H1 (cell line): ENCODE data around the gene PAOX. TPM values are rescaled to one million over a fixed set of nuclear protein-coding genes. Genes with fewer than 3 reads are reported as not detected.

Source experiments
- CTCF ChIA-PET: fragments of 300-600 bp; sonication (Branson Sonifier 250); formaldehyde crosslinking; loops from one replicate; lab custom pipeline; 2021; ENCODE audit not compliant: partially characterized antibody; lab: Charles Lee
- POLR2A ChIA-PET: fragments of 300-600 bp; sonication (Branson Sonifier 250); formaldehyde crosslinking; loops from one replicate; lab custom pipeline; 2021; ENCODE audit warnings: inconsistent platforms; ENCODE audit not compliant: partially characterized antibody; lab: Charles Lee
- DNase-seq, 2 experiments: peaks; one replicate each; pipeline versions ENCODE4 v3.0.0 to v3.0.0-alpha.2; 2010 to 2022; ENCODE audit warnings: low spot score in 2 of 2, low read depth in 1 of 2, mixed read lengths in 1 of 2
- FAIRE-seq: peaks from 2 replicates; lab custom pipeline; 2011; peaks lifted over from hg19 to GRCh38; lab: Jason Lieb, UNC
- H2AFZ ChIP-seq: 2 replicates; pipeline ENCODE4 v1.8.1; 2012; ENCODE audit warnings: low read length, inconsistent platforms
- H2AK5ac ChIP-seq: 2 replicates; pipeline ENCODE4 v1.6.1; 2013; ENCODE audit warnings: low read depth, low read length
- H2BK120ac ChIP-seq: replicated peaks from 2 replicates; pipeline ENCODE3; 2013; ENCODE audit warnings: low read depth, low read length, inconsistent platforms
- H2BK12ac ChIP-seq: 2 replicates; pipeline ENCODE4 v1.6.1; 2013; ENCODE audit warnings: low read depth, low read length
- H2BK15ac ChIP-seq: 2 replicates; pipeline ENCODE4 v1.6.1; 2013; ENCODE audit warnings: low read length
- H2BK20ac ChIP-seq: 2 replicates; pipeline ENCODE4 v1.6.1; 2013; ENCODE audit warnings: low read length
- H2BK5ac ChIP-seq: 2 replicates; pipeline ENCODE4 v1.6.1; 2013; ENCODE audit warnings: low read depth, low read length
- H3K14ac ChIP-seq: 2 replicates; pipeline ENCODE4 v1.6.1; 2013; ENCODE audit warnings: inconsistent platforms; ENCODE audit not compliant: insufficient read length
- H3K18ac ChIP-seq: 2 replicates; pipeline ENCODE4 v1.6.1; 2013; ENCODE audit warnings: low read length; ENCODE audit errors: extremely low read depth
- H3K23ac ChIP-seq: 2 replicates; pipeline ENCODE4 v1.6.1; 2013; ENCODE audit warnings: inconsistent platforms; ENCODE audit not compliant: insufficient read length
- H3K23me2 ChIP-seq: 2 replicates; pipeline ENCODE4 v1.6.1; 2013; ENCODE audit warnings: low read depth, low read length
- H3K27ac ChIP-seq: 2 replicates; pipeline ENCODE4 v1.6.1; 2011; ENCODE audit warnings: low read depth, low read length, inconsistent platforms
- H3K27me3 ChIP-seq, 4 experiments: replicated peaks in 1 of 4; 1 replicate in 1 of 4; 2 replicates in 3 of 4; pipeline versions ENCODE4 v1.6.1 to v1.8.1; 2011 to 2013; ENCODE audit warnings: low read length in 3 of 4, mild to moderate bottlenecking in 3 of 4, inconsistent platforms in 2 of 4, mixed read lengths in 2 of 4, moderate library complexity in 1 of 4; ENCODE audit not compliant: control insufficient read depth in 3 of 4, insufficient read depth in 3 of 4; ENCODE audit errors: extremely low read depth in 1 of 4
- H3K36me3 ChIP-seq, 4 experiments: 2 replicates each; pipeline versions ENCODE4 v1.6.1 to v1.8.1; 2011 to 2013; ENCODE audit warnings: mild to moderate bottlenecking in 4 of 4, low read length in 3 of 4, moderate library complexity in 2 of 4, control low read depth in 1 of 4, inconsistent platforms in 1 of 4; ENCODE audit not compliant: insufficient read depth in 4 of 4, control insufficient read depth in 2 of 4
- H3K4ac ChIP-seq: replicated peaks from 2 replicates; pipeline ENCODE3; 2013; ENCODE audit warnings: low read length, low read depth, mixed read lengths, inconsistent platforms; ENCODE audit not compliant: insufficient read length
- H3K4me1 ChIP-seq, 4 experiments: replicated peaks in 1 of 4; 1 replicate in 1 of 4; 2 replicates in 3 of 4; pipeline versions ENCODE4 v1.6.1 to v1.8.1; 2011 to 2013; ENCODE audit warnings: low read length in 3 of 4, inconsistent platforms in 2 of 4, mixed read lengths in 1 of 4; ENCODE audit not compliant: insufficient read depth in 4 of 4, control insufficient read depth in 3 of 4
- H3K4me2 ChIP-seq, 2 experiments: 2 replicates each; pipeline versions ENCODE4 v1.6.1 to v1.8.1; 2011 to 2013; ENCODE audit warnings: low read depth in 2 of 2, low read length in 2 of 2, control low read depth in 1 of 2, inconsistent platforms in 1 of 2, mild to moderate bottlenecking in 1 of 2; ENCODE audit not compliant: insufficient read depth in 1 of 2
- H3K4me3 ChIP-seq, 4 experiments: fragments of 200-600, 300-600 bp in 1 of 4; sonication (generic), shearing (Covaris generic), sonication (Bioruptor Twin) in 1 of 4; 2 replicates each; pipeline versions ENCODE4 v1.5.1 to v1.8.1; 2011 to 2016; ENCODE audit warnings: low read length in 4 of 4, low read depth in 3 of 4, control low read depth in 2 of 4, inconsistent platforms in 2 of 4, mild to moderate bottlenecking in 2 of 4, mixed read lengths in 1 of 4, moderate library complexity in 1 of 4; ENCODE audit not compliant: insufficient read depth in 2 of 4; ENCODE audit errors: extremely low read depth in 1 of 4
- H3K56ac ChIP-seq: replicated peaks from 2 replicates; pipeline ENCODE3; 2013; ENCODE audit warnings: low read depth, mild to moderate bottlenecking, mixed read lengths, low read length, inconsistent platforms; ENCODE audit not compliant: insufficient read length
- H3K79me1 ChIP-seq: 2 replicates; pipeline ENCODE4 v1.6.1; 2013; ENCODE audit warnings: low read depth, low read length, control low read depth
- H3K79me2 ChIP-seq, 2 experiments: 2 replicates each; pipeline versions ENCODE4 v1.6.1 to v1.8.1; 2012 to 2013; ENCODE audit warnings: low read length in 2 of 2, mild to moderate bottlenecking in 2 of 2, inconsistent platforms in 1 of 2; ENCODE audit not compliant: insufficient read depth in 2 of 2, control insufficient read depth in 1 of 2
- H3K9ac ChIP-seq, 4 experiments: replicated peaks in 1 of 4; 1 replicate in 1 of 4; 2 replicates in 3 of 4; pipeline versions ENCODE4 v1.6.1 to v1.8.1; 2011 to 2013; ENCODE audit warnings: low read depth in 3 of 4, low read length in 3 of 4, control low read depth in 2 of 4, mild to moderate bottlenecking in 2 of 4, moderate library complexity in 2 of 4, inconsistent platforms in 1 of 4; ENCODE audit errors: extremely low read depth in 1 of 4
- H3K9me3 ChIP-seq, 2 experiments: 2 replicates each; pipeline versions ENCODE4 v1.6.1 to v1.8.1; 2012 to 2013; ENCODE audit warnings: mild to moderate bottlenecking in 2 of 2, moderate library complexity in 2 of 2, control low read depth in 1 of 2, inconsistent platforms in 1 of 2, low read depth in 1 of 2, low read length in 1 of 2, mixed read lengths in 1 of 2; ENCODE audit not compliant: insufficient read depth in 2 of 2
- H4K20me1 ChIP-seq, 2 experiments: replicated peaks in 1 of 2; 2 replicates each; pipeline versions ENCODE3 to v1.8.1; 2011 to 2013; ENCODE audit warnings: inconsistent platforms in 2 of 2, low read length in 2 of 2, mild to moderate bottlenecking in 1 of 2; ENCODE audit not compliant: insufficient read depth in 2 of 2, control insufficient read depth in 1 of 2
- H4K5ac ChIP-seq: 2 replicates; pipeline ENCODE4 v1.6.1; 2013; ENCODE audit warnings: low read length, low read depth, mixed read lengths, inconsistent platforms; ENCODE audit not compliant: insufficient read length
- H4K8ac ChIP-seq: 2 replicates; pipeline ENCODE4 v1.8.0; 2013; ENCODE audit warnings: mild to moderate bottlenecking, moderate library complexity, low read length, inconsistent platforms; ENCODE audit not compliant: insufficient read depth; ENCODE audit errors: extremely low read depth
- H4K91ac ChIP-seq: replicated peaks from 2 replicates; pipeline ENCODE3; 2013; ENCODE audit warnings: low read length, mixed read lengths, inconsistent platforms; ENCODE audit not compliant: insufficient read length
- EZH2 ChIP-seq: fragments of 200-600 bp; sonication (generic); IDR thresholded peaks from 2 replicates; pipeline ENCODE4 v1.7.1; 2012; ENCODE audit warnings: low read depth, mild to moderate bottlenecking, moderate library complexity, low read length, inconsistent platforms; ENCODE audit not compliant: severe bottlenecking
- NRF1 ChIP-seq: IDR thresholded peaks from 2 replicates; pipeline ENCODE4 v1.6.1; 2011; ENCODE audit warnings: mild to moderate bottlenecking, low read depth, low read length, improper control_type of control experiment
- SUZ12 ChIP-seq: fragments of 200-600 bp; sonication (generic); IDR thresholded peaks from 2 replicates; pipeline ENCODE4 v1.6.1; 2012; ENCODE audit warnings: mild to moderate bottlenecking, inconsistent platforms, low read length, moderate library complexity, mixed read lengths
- TBP ChIP-seq: IDR thresholded peaks from 2 replicates; pipeline ENCODE4 v1.6.1; 2011; ENCODE audit warnings: low read depth, low read length, improper control_type of control experiment
- WGBS, 2 experiments: shearing (Covaris generic) in 1 of 2; methylation state at CpG; one replicate each; pipeline versions ENCODE4 v1.1.6 to v1.1.7; 2013 to 2015; ENCODE audit warnings: low lambda C conversion rate in 2 of 2, mixed read lengths in 2 of 2, inconsistent platforms in 1 of 2, low coverage in 1 of 2, missing lambda C conversion rate in 1 of 2; ENCODE audit not compliant: insufficient replicate concordance in 2 of 2, insufficient coverage in 1 of 2, insufficient read length in 1 of 2; ENCODE audit errors: extremely low coverage in 1 of 2, missing lambda C conversion rate in 1 of 2; 5-methylcytosine and 5-hydroxymethylcytosine counted together
- polyA plus RNA-seq, 7 experiments: library from polyadenylated mRNA; depleted of rRNA in 3 of 7; stranded (reverse) in 5 of 7; unstranded in 2 of 7; fragments of >200 nt in 5 of 7; fragments of 200-250 nt in 2 of 7; gene quantifications; 1 replicate in 5 of 7; 2 replicates in 1 of 7; 4 replicates in 1 of 7; pipeline versions ENCODE4 v1.2.1 to v1.2.3, GENCODE V29; 2011 to 2013; ENCODE audit warnings: missing spikeins in 2 of 7, mixed read lengths in 2 of 7
- total RNA-seq: library from RNA; stranded (reverse); fragmentation: NEBNext Ultra II Directional; extraction: Animal tissue kit (Norgen Biotek cat#: 25700); gene quantifications from 2 replicates; pipeline ENCODE4 v1.2.1, GENCODE V29; 2021
- TF ChIP-seq, protein P1 (sequence below): IDR thresholded peaks from 2 replicates; pipeline ENCODE4 v1.6.1; 2012; ENCODE audit warnings: inconsistent platforms

PAOX gene
- total and polyA plus RNA-seq, 2 of the 8 experiments (the other 6 are each of a cell fraction or from before 2014, with no cell fraction given): 3.7 to 4.3 TPM

DNA sequence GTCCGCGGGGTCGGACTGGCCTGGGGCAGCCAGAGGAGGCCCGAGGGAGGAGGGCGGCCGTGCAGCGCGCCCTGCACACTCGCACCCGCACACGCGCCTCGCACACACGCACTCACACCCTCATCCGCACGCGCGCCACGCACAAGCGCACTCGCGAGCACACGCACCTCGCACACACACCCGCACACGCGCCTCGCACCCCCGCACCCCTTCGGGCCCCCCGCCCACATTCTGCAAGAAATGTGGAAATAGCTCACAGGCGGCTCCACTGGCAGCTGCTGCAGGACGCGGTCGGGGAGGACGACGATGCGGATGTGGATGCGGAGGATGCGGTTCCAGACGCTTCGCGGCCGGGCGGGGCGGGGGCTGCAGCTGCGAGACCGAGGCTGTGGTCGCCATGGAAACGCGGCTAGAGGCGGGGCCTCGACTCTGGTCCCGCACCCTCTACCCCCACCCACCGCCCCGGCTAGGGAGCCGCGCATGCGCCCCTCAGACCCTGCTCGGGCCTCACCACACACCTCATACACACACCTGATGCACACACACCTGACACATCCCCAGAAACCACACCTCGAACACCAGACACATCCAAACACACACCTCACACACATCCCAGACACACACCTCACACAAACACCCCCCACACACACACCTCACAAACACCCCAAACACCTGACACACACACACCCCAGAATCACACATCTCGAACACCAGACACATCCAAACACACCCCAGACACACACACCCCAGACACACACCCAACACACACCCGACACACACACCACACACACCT, 42.3 kb upstream of the PAOX start, which contains the start of gene CALY:
CALY (minus strand) TSS at position 320 of the 793 bp plus-strand sequence. CDS start 7,907 bp downstream, outside the sequence.
- H2BK20ac ChIP-seq: no peak within 1 kb of the TSS
- peak in 1 of 2 experiments; percentile 77 for DNase-seq
- 51% methylated on average over 34 of the region's 63 CpGs; no CpG with 5 or more reads in 1 of the 2 experiments for WGBS, 2 experiments
- H2BK120ac ChIP-seq: no peak within 1 kb of the TSS
- no peaks in the 10 kb centered on the region for H3K79me1 ChIP-seq
- H4K20me1 ChIP-seq: peaks cover 0 to 20% of the 10 kb centered on the region in 2 experiments
- no peak within 1 kb of the TSS for H3K23ac ChIP-seq
- peak within 1 kb of the TSS in 1 of 4 experiments; percentile 58; a peak in 2 of 8 replicates for H3K4me3 ChIP-seq
- no peaks in the 10 kb centered on the region for H3K79me2 ChIP-seq
- peak within 1 kb of the TSS; percentile 82; the same call in 1 of the 2 replicates for H2AK5ac ChIP-seq
- POLR2A ChIA-PET: interaction anchor here (0.7 to 2.5 kb wide), 5 partner anchors 10 to 21 kb away, joined by 3 to 8 read pairs (median 3); partner anchors contain the start of genes FUOM and PRAP1
- H4K5ac ChIP-seq: no peak within 1 kb of the TSS
- H3K9me3 ChIP-seq: peaks cover 0 to 12% of the 10 kb centered on the region in 2 experiments; a peak in 1 of 4 replicates
- no peak within 1 kb of the TSS for H4K91ac ChIP-seq
- peaks cover 0 to 18% (median 4%) of the 10 kb centered on the region in 4 experiments; a peak in 5 of 7 replicates for H3K4me1 ChIP-seq
- TF ChIP-seq, protein P1, sequence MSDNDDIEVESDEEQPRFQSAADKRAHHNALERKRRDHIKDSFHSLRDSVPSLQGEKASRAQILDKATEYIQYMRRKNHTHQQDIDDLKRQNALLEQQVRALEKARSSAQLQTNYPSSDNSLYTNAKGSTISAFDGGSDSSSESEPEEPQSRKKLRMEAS: peak; percentile 15; the same call in 1 of the 2 replicates
- peak; percentile 48 for TF ChIP-seq EZH2
- TF ChIP-seq SUZ12: peak; percentile 47; the same call in 1 of the 2 replicates
- TF ChIP-seq TBP: no peak
- peak; percentile 41 for TF ChIP-seq NRF1
- peak within 1 kb of the TSS; percentile 35 to 64; a peak in 3 of 4 replicates for H3K4me2 ChIP-seq
- peaks cover 32% of the 10 kb centered on the region; the same call in 1 of the 2 replicates for H3K23me2 ChIP-seq
- no peak within 1 kb of the TSS for H3K9ac ChIP-seq
- peak within 1 kb of the TSS; percentile 92; the same call in 1 of the 2 replicates for H2BK15ac ChIP-seq
- no peak within 1 kb of the TSS for H3K14ac ChIP-seq
- no peak within 1 kb of the TSS for H2BK5ac ChIP-seq
- no peak within 1 kb of the TSS for H3K18ac ChIP-seq
- CTCF ChIA-PET: interaction anchor here (1.0 to 1.5 kb wide), 3 partner anchors 8 to 10 kb away, joined by 3 to 5 read pairs (median 4); partner anchors contain the start of gene PRAP1
- H3K4ac ChIP-seq: no peak within 1 kb of the TSS
- no peak for FAIRE-seq
- H2AFZ ChIP-seq: no peak within 1 kb of the TSS
- peak within 1 kb of the TSS; percentile 50; the same call in 1 of the 2 replicates for H2BK12ac ChIP-seq
- H3K56ac ChIP-seq: peak within 1 kb of the TSS; percentile 90
- H3K36me3 ChIP-seq: no peaks in the 10 kb centered on the region; a peak in 1 of 8 replicates
- H3K27ac ChIP-seq: no peak within 1 kb of the TSS
- H3K27me3 ChIP-seq: peaks cover 27 to 59% (median 55%) of the 10 kb centered on the region in 4 experiments
- H4K8ac ChIP-seq: no peak within 1 kb of the TSS; the same call in 1 of the 2 replicates
